NCI-H2081 treated with DMSO at 0.1 percent for 48 hours (cell line): ENCODE results near the gene PCGF2.

ENCODE experiments used
- DNase-seq: peaks from one replicate; lab custom pipeline; 2025; lab: John Stamatoyannopoulos, UW

Gene PCGF2

GRCh38 chr17:38702916-38703741 lies 45.0 kb downstream of the PCGF2 start:
- no peak for DNase-seq

- peak; percentile 15 for DNase-seq
Observed at GRCh38 chr17:38702166-38702915, 45.8 kb downstream of the PCGF2 start.

DNA sequence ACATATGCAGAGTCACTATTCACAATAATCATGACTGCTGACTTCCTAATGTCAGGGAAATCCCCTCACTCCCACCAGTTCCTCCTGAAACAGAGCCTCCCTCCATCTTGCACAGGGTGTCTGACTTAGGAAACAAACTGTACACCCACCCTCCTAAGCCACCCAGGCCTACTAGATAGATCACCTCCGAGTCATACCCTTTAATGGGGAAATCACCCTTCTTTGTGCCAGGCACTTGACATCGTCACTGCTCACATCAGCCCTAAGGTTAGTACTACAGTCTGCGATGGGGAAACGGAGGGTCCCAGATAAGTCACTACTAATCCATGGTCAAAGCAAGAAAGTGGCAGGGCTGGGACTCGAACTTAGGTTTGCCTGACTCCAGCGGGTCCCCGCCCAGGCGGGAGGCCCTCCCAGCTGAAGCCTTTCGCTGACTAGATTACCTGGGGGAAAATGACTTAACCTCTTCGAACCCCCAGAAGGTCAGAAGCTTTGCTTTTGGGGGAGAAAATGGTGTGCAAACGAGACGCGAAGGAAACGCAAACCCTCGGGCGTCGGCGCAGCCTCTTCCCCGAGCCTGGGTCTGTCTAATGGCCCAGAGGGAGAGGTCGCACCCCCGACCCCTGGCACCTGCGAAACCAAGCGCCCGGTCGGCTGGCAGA lies 46.5 kb downstream of the PCGF2 start:
- DNase-seq, result no peak

DNA sequence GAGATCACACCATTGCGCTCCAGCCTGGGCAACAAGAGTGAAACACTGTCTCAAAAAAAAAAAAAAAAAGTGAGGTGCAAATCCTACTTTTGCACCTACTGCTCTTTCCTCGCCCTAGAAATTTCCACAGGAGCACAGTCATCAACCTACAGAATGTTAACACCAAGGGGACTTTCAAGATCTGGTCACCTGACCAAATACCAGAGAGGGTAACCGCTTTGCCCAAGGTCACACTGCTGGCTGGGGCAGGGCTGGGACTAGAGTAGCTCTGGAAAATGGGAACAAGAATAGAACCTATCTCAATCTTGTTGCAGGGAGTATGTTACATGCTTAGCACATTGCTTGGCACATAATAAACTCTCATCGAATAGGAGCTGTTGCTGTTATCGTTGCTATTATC lies 49.4 kb downstream of the PCGF2 start:
- DNase-seq, result no peak

DNA sequence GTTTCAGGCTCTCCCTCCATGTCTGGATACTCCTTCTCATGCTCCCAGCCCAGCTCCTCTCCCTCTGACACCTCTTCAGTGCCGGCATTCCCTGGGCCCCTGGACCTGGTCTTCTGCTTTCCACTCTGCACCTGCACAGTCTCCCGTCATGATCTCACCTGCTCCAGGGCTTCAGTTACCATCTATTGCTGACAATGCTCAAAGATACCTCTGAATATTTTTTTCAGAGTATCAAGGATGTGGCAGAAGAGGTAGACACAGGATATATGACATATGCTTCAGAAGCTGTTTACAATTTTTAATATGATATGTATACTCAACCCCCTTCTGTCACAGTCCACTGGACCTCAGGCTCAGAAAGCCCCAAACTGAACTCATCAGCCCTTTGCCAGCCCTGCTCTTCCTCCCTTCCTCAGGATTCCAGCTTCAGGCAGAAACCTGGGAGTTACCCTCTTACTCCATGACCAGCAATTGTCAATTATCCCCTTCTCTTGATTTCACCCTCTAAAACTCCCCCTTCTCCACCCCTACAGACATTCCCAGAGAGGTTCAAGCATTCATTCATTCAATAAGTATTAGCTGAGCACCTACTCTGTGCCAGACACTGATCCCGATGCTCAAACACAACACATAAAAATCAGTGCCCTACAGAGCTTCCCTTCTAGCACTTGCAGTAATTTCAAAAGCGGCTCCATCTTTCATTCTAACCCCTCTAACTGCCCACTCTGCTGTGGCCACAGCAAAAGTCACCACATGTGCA lies 50.9 kb downstream of the PCGF2 start:
- DNase-seq, result no peak

DNA sequence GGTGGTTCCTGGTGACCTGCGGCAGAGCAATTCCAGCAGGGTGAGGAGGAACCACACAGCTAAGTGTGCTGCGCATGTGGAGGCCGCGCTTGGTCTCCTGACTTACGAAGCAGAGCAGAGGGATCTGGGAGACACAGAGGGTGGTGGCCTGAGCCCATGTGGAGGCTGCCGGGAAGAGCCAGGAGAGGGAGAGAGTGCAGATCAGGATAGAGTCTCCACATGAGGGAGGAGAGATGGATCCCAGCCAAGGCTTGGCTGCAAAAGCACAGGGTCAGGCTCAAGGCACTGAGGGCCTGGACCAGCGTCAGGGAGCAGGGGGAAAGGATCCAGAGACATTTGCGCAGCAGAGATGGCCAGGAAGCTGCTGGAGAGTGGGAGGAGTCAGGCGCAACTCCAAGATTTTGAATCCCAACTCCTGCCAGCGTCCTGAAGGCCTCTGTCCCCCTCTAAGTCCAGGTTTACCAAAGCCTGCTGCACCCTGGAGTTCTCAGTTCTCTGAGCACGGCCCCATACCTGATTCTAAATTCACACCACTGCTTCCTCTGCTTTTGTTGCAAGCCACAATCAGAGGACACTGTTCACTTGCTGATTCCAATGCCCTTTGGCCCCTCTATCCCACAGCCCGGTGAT lies 54.3 kb downstream of the PCGF2 start:
- no peak for DNase-seq

GRCh38 chr17:38691154-38691553 lies 57.0 kb downstream of the PCGF2 start:
- no peak for DNase-seq

- DNase-seq, result no peak
Observed at GRCh38 chr17:38690386-38690785, 57.8 kb downstream of the PCGF2 start.

DNA sequence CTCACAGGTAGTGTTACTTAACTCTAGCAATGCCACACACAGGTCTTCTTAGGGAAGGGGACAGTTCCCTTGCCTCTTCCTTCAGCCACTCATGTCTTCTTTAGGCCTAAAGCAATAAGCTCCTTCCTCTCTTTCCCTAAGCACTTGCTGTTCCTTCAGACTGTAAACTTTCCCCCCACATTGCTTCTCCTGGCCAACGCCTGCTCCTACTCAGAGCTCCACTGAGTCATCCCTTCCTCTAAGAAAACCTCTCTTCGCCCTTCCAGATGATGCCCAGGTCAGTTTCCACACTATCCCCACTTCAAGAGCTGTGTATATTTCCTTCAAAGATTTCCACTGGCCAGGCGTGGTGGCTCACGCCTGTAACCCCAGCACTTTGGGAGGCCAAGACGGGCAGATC lies 60.9 kb downstream of the PCGF2 start:
- DNase-seq, result no peak

DNA sequence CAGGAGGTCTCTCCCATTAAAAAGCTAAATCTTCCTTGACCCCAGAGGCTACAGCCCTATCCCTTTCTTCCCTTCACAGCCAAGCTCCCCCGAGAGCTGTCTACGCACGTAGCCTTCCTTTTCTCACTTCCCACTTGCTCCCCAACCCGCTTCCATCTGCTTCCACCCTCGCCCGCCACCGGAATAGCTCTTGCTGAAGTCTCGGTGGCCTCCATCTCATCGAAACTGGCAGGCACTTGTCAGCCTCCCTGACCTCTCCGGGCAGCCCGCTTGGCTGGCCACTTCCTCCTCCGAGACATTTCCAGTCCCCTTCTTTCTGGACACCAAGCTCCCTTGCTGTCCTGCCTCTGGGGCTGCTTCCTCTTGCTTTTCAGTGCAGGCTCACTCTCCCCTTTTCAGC lies 62.6 kb downstream of the PCGF2 start:
- no peak for DNase-seq
